Measurements from ENCODE around the gene PFN3.

DNA sequence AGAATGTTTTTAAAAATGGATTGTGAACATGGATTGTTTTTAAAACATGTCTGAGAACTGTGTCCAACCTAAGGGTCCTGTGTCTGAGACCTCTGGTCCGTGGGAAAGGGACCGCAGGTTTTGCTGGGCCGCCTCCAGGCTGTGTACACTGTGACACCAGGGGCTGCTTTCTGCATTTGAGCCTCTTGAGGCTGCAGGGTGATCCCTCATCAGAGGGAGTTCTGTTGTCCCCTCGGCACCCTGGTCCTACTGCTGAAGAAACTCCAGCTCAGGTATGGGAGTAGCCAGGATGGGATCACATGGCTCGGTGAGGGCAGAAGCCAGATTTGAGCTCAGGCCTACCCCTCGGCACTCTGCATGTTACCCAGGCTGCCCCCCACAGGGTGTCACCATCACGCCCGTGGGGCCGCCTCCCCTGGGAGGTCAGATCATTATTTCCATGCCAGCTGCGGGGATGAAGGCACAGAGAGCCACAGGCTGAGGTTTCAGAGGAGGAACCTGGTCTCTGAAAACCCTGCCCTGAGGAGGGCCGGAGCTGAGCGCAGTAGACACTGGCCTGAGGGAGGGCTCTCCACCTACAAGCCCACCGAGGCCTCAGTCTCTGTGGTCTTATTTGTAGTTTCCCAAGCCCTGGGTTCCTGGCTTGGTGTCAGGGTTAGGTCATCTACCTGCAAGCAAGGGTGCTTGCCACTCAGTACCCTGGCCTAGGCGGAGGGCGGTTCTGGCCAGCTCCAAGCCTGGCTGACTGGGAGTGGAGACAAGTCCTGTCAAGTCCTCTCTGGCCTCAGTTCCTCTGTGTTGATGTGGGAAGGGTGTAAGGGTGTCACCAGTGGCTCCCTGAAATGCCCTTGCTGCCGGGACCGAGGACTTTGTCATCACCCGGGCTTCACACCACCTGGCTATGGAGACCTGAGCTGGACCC, 48.9 kb upstream of the PFN3 start:
- TF ChIP-seq POLR2A (IDR thresholded peaks at IDR 0.05): no peak
- TF ChIP-seq, protein P1, sequence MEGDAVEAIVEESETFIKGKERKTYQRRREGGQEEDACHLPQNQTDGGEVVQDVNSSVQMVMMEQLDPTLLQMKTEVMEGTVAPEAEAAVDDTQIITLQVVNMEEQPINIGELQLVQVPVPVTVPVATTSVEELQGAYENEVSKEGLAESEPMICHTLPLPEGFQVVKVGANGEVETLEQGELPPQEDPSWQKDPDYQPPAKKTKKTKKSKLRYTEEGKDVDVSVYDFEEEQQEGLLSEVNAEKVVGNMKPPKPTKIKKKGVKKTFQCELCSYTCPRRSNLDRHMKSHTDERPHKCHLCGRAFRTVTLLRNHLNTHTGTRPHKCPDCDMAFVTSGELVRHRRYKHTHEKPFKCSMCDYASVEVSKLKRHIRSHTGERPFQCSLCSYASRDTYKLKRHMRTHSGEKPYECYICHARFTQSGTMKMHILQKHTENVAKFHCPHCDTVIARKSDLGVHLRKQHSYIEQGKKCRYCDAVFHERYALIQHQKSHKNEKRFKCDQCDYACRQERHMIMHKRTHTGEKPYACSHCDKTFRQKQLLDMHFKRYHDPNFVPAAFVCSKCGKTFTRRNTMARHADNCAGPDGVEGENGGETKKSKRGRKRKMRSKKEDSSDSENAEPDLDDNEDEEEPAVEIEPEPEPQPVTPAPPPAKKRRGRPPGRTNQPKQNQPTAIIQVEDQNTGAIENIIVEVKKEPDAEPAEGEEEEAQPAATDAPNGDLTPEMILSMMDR (IDR thresholded peaks at IDR 0.05 in 4 of 5, conservative IDR thresholded peaks at IDR 0.05 in 1 of 5): no peak
